ENCODE data around the gene SEPTIN7. TPM values are rescaled to one million over a fixed set of nuclear protein-coding genes. Genes with fewer than 3 reads are reported as not detected.
"Not testable (repeated sequence)": the region's sequence is repeated elsewhere in the genome, so short reads cannot be mapped to it uniquely, and the experiment has no call there.

The SEPTIN7 gene
- total RNA-seq (ENCODE audit: low replicate concordance): 351 and 582 TPM in 2 replicates

DNA sequence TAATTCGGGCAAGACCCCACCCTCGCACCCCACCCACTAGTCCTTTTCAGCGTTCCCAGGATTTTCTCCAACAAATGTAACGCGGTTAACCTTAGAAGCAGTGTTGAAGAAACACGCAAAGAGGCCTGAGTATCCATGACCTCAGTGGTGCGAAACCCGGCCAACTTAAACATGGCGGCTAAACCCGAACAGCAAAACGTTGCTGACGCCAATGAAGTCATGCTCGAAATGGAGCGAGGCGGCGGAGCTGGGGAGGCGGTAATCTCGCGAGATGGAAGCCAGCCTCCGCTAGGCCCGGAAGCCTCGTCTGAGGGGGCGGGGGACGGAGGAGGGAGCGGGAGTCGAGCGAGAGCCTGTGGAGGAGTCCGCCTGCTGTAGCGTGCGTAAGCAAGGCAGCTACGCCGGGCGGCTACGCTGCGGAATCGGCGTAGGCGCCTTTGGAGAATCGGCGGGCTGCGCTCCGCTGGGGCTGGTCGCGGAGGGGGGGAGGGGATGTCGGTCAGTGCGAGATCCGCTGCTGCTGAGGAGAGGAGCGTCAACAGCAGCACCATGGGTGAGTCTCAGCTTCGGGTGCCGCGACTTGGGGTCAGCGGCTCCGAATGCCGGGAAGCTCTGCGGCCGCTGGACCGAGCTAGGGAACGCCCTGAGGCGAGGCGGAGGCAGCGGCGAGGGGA is at the start of gene SEPTIN7:
Gene SEPTIN7, plus strand, starts transcription at position 340 of the 674 bp plus-strand sequence. Its CDS starts 153 bp downstream, at position 493.
- H3K4me3 ChIP-seq (ENCODE audit: low read depth, low read length): peak within 1 kb of the TSS; percentile 81
- TF ChIP-seq, protein P1, sequence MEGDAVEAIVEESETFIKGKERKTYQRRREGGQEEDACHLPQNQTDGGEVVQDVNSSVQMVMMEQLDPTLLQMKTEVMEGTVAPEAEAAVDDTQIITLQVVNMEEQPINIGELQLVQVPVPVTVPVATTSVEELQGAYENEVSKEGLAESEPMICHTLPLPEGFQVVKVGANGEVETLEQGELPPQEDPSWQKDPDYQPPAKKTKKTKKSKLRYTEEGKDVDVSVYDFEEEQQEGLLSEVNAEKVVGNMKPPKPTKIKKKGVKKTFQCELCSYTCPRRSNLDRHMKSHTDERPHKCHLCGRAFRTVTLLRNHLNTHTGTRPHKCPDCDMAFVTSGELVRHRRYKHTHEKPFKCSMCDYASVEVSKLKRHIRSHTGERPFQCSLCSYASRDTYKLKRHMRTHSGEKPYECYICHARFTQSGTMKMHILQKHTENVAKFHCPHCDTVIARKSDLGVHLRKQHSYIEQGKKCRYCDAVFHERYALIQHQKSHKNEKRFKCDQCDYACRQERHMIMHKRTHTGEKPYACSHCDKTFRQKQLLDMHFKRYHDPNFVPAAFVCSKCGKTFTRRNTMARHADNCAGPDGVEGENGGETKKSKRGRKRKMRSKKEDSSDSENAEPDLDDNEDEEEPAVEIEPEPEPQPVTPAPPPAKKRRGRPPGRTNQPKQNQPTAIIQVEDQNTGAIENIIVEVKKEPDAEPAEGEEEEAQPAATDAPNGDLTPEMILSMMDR (IDR thresholded peaks at IDR 0.05; ENCODE audit: insufficient read depth, low read length): no peak
- DNase-seq (ENCODE audit: low read depth): peak; percentile 99

DNA sequence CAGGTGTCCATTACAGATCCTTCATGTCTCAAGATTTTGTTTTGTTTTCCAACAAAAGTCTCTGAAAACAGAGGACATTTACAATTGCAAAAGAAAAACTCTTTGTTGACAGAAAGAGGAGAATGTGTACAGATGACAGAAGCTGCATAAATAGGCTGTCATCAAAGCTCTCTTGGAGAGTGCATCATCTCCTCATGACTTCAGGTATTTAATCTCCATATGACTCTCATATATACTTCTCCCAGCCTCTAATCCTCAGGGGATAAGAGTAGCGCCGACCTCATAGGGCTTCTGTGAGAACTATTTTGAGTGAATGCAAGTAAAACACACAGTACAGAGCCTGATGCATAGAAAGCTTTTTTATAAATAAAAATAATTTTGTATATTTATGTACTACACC is 48.1 kb upstream of the SEPTIN7 start:
- TF ChIP-seq, protein P1 (IDR thresholded peaks at IDR 0.05; ENCODE audit: insufficient read depth, low read length): no peak

DNA sequence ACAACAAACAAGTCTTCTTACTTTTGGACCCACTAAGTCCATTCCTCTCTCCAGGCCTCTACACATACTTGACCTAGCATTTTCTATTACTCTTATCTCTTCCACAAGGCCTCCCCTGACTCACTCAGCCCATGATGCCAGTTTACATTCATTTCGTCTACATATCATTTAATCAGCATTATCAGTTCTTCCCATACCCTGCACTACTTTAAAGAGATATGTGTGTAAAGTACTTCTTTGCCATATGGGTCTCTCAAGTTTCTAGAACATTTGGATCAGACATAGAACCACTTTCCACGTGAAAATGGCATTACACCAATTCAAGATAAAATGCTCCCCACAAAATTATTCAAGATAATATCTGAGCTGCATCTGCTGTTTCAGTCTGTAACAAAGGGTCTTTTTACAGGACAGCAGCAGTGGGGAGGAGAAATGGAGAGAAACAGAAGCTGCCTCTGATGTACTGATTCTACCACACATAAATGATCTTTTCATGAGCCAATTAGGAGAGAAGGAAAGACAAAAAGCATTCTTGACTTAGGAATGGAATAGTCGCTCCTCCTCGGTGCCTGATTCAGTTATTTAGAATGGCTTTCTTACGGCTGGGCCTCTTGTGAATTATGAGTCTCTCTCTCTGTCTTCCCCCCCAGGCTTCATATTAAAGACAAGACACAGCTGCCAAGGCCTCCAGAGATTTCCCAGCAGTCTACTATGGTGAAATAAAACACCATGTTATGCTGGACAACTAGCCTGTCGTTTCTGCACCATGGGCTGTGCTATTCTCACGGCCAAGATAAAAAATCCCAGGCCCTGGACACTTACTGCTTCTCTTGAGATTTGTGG is 46.9 kb upstream of the SEPTIN7 start:
- no peak overlapping the region for H3K4me3 ChIP-seq (ENCODE audit: low read depth, low read length)
- DNase-seq (ENCODE audit: low read depth): peak; percentile 88
- TF ChIP-seq, protein P1 (IDR thresholded peaks at IDR 0.05; ENCODE audit: insufficient read depth, low read length): no peak

More for the DNA sequence above, 48.1 kb upstream of the SEPTIN7 start:
- DNase-seq (ENCODE audit: low read depth): no peak
- H3K4me3 ChIP-seq (ENCODE audit: low read depth, low read length): no peak overlapping the region

DNA sequence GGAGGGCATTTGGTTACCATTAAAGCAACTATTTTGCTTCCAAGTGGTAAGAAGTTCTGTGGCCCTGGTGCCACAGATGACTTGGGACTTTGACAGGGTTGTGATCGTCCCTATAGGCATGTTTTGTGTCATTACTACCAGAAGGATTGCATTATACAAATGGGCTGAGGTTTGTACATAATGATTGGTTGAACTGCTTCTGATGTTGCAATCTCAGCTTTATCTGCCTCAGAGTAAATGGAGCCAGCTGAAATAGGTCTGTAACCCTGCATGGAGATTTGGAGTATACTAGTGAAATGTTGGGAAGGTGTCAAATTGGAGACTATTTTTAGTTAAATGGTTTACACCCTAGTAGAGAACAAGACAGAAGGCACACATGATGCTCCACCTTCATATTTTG is 46.1 kb upstream of the SEPTIN7 start:
- H3K4me3 ChIP-seq (ENCODE audit: low read depth, low read length): no peak overlapping the region
- TF ChIP-seq, protein P1 (IDR thresholded peaks at IDR 0.05; ENCODE audit: insufficient read depth, low read length): no peak
- peak; percentile 87 for DNase-seq (ENCODE audit: low read depth)

DNA sequence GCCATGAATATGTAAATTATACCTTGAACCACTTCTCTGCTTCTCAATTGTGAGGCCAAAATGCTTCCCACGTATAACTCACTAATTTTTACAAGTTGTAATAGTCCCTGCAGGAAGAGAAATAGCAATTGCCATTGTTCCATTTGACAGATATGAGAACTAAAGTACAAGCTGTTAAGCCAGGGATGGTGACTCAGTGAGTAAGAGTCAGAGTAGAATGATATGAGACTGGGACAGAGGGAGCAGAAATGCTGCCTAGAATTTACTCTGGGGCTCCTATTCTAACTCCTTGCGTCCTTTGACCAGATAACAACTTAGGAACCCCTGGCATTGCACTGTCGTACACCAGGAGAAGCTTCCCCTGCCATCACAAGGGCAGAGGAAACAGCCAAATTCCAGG is 45.1 kb upstream of the SEPTIN7 start:
- H3K4me3 ChIP-seq (ENCODE audit: low read depth, low read length): no peak overlapping the region
- peak; percentile 41 for DNase-seq (ENCODE audit: low read depth)
- TF ChIP-seq, protein P1 (IDR thresholded peaks at IDR 0.05; ENCODE audit: insufficient read depth, low read length): no peak

DNA sequence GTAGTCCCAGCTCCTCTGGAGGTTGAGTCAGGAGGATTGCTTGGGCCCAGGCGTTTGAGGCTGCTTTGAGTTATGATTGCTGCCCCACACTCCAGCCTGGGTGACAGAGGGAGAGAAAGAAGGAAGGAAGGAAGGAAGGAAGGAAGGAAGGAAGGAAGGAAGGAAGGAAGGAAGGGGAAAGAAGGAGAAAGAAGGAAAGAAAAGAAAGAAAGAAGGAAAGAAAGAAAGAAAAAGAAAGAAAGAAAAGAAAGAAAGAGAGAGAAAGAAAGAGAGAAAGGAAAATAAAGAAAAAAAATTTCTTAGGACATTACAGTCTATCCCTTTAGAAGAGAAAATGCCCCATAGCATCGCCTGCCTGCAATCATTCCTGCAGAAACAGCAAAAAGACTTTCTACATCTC is 44.4 kb upstream of the SEPTIN7 start:
- DNase-seq (ENCODE audit: low read depth); H3K4me3 ChIP-seq (ENCODE audit: low read depth, low read length): not testable (repeated sequence)

DNA sequence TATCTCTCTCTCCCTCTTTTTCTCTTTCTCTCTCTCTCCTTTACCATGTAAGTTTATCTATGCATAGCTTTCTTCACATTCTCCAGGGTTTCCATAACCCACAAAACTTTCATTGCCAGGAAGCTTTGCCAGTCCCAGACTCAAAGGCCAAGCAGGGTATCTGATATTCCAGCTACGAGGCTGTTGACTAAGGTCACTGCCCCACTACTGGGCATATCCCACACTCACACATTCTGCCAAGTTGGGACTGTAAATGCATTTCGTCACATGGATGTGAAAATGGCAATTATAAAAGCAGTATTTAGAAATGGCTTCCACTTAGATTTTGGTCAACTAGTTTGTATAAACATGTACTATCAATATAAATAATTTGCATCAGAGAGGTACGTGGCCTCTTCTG is 43.3 kb upstream of the SEPTIN7 start:
- H3K4me3 ChIP-seq (ENCODE audit: low read depth, low read length): no peak overlapping the region
- TF ChIP-seq, protein P1 (IDR thresholded peaks at IDR 0.05; ENCODE audit: insufficient read depth, low read length): no peak
- no peak for DNase-seq (ENCODE audit: low read depth)
